ENCODE measurements around the gene SLC16A11. TPM values are rescaled to one million over a fixed set of nuclear protein-coding genes. Genes with fewer than 3 reads are reported as not detected.

Gene SLC16A11
- total and polyA plus RNA-seq, 9 of the 15 experiments (the other 6 are each of a cell fraction or from before 2014, with no cell fraction given), result not detected

DNA sequence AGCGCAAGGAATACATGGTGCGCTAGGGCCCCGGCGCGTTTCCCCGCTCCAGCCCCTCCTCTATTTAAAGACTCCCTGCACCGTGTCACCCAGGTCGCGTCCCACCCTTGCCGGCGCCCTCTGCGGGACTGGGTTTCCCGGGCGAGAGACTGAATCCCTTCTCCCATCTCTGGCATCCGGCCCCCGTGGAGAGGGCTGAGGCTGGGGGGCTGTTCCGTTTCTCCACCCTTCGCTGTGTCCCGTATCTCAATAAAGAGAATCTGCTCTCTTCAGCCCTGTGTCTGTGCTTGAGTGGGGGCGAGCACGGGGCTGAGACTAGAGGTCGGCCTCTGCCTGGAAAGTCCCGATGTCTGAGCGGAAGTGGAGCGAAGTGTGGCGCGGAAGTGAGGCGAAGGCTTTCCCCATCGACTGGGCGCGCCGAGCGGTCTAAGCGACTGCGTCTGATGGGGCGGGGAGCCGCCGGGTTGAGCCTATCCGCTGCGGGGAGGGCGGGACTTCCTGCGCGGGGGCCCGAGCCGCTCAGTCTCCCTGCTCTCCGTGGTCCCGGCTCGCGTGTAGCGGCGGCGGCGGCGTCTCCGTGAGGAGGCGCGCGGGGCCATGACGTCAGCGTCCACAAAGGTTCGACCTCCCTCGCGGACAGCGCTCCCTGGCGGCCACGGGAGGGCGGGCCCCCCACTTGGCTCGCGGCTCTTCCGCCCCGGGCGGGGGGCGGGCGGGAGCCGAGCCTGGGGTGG lies 29.5 kb downstream of the SLC16A11 start:
- BruUV-seq (replicated peaks), result no TSS peak
- DNase-seq (ENCODE audit: extremely low read depth in 1 of 4, low spot score in 3 of 4) (peak; percentile 82 to 95 (median 86)), FAIRE-seq (peak; percentile 82), ATAC-seq (peak; percentile 92)
- H3K4me3 ChIP-seq, result peak overlapping the region; percentile 81
- H3K4me2 ChIP-seq (ENCODE audit: insufficient read depth, low read length), result peak overlapping the region; percentile 100
- intact Hi-C loops (cut with micrococcal nuclease), result loop anchor here (5.0 kb wide), 1 partner anchor 347 kb away; no protein-coding TSS in a partner anchor
- H3K9ac ChIP-seq (ENCODE audit: insufficient read depth in 1 of 2, low read depth in 2 of 2, low read length in 2 of 2), result peak overlapping the region; percentile 88 to 98
- POLR2A ChIA-PET, result interaction anchor here (0.6 to 1.5 kb wide), 3 partner anchors 22 to 280 kb away, joined by 3 to 4 read pairs (median 3); partner anchors contain the start of gene SLC16A13
- H3K36me3 ChIP-seq (ENCODE audit: control insufficient read depth, insufficient read depth, low read length), result peaks cover 16% of the 10 kb centered on the region; the same call in 2 of the 3 replicates
- peak overlapping the region; percentile 78 for H2AFZ ChIP-seq (ENCODE audit: low read depth, low read length)
- CTCF ChIA-PET (ENCODE audit: low intra/inter-chr PET ratio), result interaction anchor here (1.0 kb wide), 1 partner anchor 100 kb away, joined by 3 read pairs; no protein-coding TSS in a partner anchor
- H3K27me3 ChIP-seq (ENCODE audit: control insufficient read depth in 2 of 2, insufficient read depth in 2 of 2, low read length in 2 of 2), result no peaks in the 10 kb centered on the region
- H3K9me3 ChIP-seq (replicated peaks; ENCODE audit: control insufficient read depth, insufficient read depth, low read depth, low read length), result no peaks in the 10 kb centered on the region
- no peaks in the 10 kb centered on the region for H3K9me1 ChIP-seq (ENCODE audit: control insufficient read depth, insufficient read depth, low read length)
- in situ Hi-C loops (cut with MboI), result loop anchor here (5.0 kb wide), 1 partner anchor 172 kb away; no protein-coding TSS in a partner anchor
- peak overlapping the region; percentile 96 for H3K27ac ChIP-seq (ENCODE audit: extremely low read depth, low read depth, low read length)
- peaks cover 39 to 50% of the 10 kb centered on the region in 2 experiments for H3K4me1 ChIP-seq (replicated peaks in 1 of 2; ENCODE audit: control insufficient read depth in 2 of 2, insufficient read depth in 2 of 2, low read length in 2 of 2)
- WGBS (ENCODE audit: insufficient coverage, low coverage, missing lambda C conversion rate), result 2% methylated on average over 33 of the region's 75 CpGs
- H3K79me2 ChIP-seq (ENCODE audit: control insufficient read depth, insufficient read depth, low read length), result peaks cover 53% of the 10 kb centered on the region
- no peaks in the 10 kb centered on the region for H4K20me1 ChIP-seq (replicated peaks; ENCODE audit: control insufficient read depth, insufficient read depth, low read length)
- TF ChIP-seq CHCHD3 (CRISPR knock-in tag; IDR thresholded peaks at IDR 0.05), result no peak
- TF ChIP-seq GABPB2 (CRISPR knock-in tag; conservative IDR thresholded peaks at IDR 0.05), result no peak
- peak; percentile 80 for TF ChIP-seq ELF1 (tag; IDR thresholded peaks at IDR 0.05)
- TF ChIP-seq, protein P1, sequence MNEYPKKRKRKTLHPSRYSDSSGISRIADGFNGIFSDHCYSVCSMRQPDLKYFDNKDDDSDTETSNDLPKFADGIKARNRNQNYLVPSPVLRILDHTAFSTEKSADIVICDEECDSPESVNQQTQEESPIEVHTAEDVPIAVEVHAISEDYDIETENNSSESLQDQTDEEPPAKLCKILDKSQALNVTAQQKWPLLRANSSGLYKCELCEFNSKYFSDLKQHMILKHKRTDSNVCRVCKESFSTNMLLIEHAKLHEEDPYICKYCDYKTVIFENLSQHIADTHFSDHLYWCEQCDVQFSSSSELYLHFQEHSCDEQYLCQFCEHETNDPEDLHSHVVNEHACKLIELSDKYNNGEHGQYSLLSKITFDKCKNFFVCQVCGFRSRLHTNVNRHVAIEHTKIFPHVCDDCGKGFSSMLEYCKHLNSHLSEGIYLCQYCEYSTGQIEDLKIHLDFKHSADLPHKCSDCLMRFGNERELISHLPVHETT (CRISPR knock-in tag; conservative IDR thresholded peaks at IDR 0.05 in 1 of 2, IDR thresholded peaks at IDR 0.05 in 1 of 2), result peak in 1 of 2 experiments; percentile 100; a peak in 2 of 4 replicates
- TF ChIP-seq NFIX (CRISPR knock-in tag; IDR thresholded peaks at IDR 0.05; ENCODE audit: low read depth), result no peak
- TF ChIP-seq SREBF2 (CRISPR knock-in tag; IDR thresholded peaks at IDR 0.05), result no peak
- no peak for TF ChIP-seq NFXL1 (CRISPR knock-in tag; IDR thresholded peaks at IDR 0.05)
- TF ChIP-seq CREB1 (IDR thresholded peaks at IDR 0.05), result peak; percentile 90
- TF ChIP-seq CREB1 (CRISPR knock-in tag; IDR thresholded peaks at IDR 0.05), result peak; percentile 91
- no peak for TF ChIP-seq BRF1 (IDR thresholded peaks at IDR 0.05; ENCODE audit: borderline replicate concordance, extremely low read depth, insufficient read length)
- no peak for TF ChIP-seq TAF15 (IDR thresholded peaks at IDR 0.05; ENCODE audit: low read depth, low read length)
- TF ChIP-seq HDAC1 (IDR thresholded peaks at IDR 0.05), result peak in 1 of 2 experiments; percentile 90; a peak in 3 of 4 replicates
- no peak for TF ChIP-seq ZNF778 (CRISPR knock-in tag; IDR thresholded peaks at IDR 0.05)
- TF ChIP-seq, protein P2, sequence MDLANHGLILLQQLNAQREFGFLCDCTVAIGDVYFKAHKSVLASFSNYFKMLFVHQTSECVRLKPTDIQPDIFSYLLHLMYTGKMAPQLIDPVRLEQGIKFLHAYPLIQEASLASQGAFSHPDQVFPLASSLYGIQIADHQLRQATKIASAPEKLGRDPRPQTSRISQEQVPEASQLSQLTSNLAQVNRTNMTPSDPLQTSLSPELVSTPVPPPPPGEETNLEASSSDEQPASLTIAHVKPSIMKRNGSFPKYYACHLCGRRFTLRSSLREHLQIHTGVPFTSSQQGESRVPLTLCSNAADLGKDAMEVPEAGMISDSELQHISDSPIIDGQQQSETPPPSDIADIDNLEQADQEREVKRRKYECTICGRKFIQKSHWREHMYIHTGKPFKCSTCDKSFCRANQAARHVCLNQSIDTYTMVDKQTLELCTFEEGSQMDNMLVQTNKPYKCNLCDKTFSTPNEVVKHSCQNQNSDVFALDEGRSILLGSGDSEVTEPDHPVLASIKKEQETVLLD (IDR thresholded peaks at IDR 0.05), result peak; percentile 82
- peak; percentile 19; the same call in 1 of the 2 replicates for TF ChIP-seq FOSL1 (tag; conservative IDR thresholded peaks at IDR 0.05)
- TF ChIP-seq POLR2H (tag; IDR thresholded peaks at IDR 0.05; ENCODE audit: low read depth), result 0 out of 2 replicates have a peak, but pooled peaks have one; percentile 51
- peak; percentile 59 for TF ChIP-seq NFIC (IDR thresholded peaks at IDR 0.05)
